ENCODE data around the gene JAML. TPM values are rescaled to one million over a fixed set of nuclear protein-coding genes. Genes with fewer than 3 reads are reported as not detected.

JAML gene
- total RNA-seq, 1 experiment from 2014 or later, result 0.30 TPM

DNA sequence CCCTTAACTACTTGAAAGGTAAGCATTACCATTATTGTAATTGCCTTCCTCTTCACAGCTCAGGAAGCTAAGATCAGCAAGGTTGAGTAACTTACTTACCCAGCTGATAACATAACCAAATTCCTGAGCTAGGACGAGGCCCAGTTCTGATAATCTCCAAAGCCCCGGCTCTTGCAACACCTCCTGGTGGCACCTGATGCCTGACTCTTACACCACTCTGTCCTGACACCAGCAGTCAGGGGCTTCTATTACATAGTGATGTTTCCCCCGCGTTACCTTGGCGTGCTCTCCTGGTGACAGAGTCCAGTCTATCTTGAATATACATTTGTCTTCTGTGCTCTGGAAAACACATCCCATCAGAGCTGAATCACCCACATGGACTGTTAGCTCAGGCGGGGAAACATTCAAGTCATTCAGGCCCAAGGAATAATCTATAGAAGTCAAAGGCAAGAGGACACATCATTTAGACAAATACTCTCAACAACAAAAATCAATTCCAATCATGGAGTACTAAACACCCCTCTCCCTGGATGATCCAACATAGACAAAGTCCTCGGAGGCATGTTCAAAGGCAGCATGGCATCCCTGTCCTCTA, 12.6 kb downstream of the JAML start:
- intact Hi-C loops (cut with micrococcal nuclease), result no loop called here
- TF ChIP-seq CEBPB (IDR thresholded peaks at IDR 0.05; ENCODE audit: low read depth), result no peak
- no peak for TF ChIP-seq POLR2A (IDR thresholded peaks at IDR 0.05; ENCODE audit: borderline replicate concordance, extremely low read depth, insufficient read depth, insufficient read length)
- TF ChIP-seq FOSL1 (IDR thresholded peaks at IDR 0.05; ENCODE audit: low read depth), result no peak
- TF ChIP-seq, protein P1, sequence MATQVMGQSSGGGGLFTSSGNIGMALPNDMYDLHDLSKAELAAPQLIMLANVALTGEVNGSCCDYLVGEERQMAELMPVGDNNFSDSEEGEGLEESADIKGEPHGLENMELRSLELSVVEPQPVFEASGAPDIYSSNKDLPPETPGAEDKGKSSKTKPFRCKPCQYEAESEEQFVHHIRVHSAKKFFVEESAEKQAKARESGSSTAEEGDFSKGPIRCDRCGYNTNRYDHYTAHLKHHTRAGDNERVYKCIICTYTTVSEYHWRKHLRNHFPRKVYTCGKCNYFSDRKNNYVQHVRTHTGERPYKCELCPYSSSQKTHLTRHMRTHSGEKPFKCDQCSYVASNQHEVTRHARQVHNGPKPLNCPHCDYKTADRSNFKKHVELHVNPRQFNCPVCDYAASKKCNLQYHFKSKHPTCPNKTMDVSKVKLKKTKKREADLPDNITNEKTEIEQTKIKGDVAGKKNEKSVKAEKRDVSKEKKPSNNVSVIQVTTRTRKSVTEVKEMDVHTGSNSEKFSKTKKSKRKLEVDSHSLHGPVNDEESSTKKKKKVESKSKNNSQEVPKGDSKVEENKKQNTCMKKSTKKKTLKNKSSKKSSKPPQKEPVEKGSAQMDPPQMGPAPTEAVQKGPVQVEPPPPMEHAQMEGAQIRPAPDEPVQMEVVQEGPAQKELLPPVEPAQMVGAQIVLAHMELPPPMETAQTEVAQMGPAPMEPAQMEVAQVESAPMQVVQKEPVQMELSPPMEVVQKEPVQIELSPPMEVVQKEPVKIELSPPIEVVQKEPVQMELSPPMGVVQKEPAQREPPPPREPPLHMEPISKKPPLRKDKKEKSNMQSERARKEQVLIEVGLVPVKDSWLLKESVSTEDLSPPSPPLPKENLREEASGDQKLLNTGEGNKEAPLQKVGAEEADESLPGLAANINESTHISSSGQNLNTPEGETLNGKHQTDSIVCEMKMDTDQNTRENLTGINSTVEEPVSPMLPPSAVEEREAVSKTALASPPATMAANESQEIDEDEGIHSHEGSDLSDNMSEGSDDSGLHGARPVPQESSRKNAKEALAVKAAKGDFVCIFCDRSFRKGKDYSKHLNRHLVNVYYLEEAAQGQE (IDR thresholded peaks at IDR 0.05; ENCODE audit: low read depth), result no peak
- TF ChIP-seq JUND (IDR thresholded peaks at IDR 0.05), result no peak
- TF ChIP-seq, protein P2, sequence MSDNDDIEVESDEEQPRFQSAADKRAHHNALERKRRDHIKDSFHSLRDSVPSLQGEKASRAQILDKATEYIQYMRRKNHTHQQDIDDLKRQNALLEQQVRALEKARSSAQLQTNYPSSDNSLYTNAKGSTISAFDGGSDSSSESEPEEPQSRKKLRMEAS (IDR thresholded peaks at IDR 0.05), result no peak
- TF ChIP-seq YY1 (IDR thresholded peaks at IDR 0.05; ENCODE audit: extremely low read depth, insufficient replicate concordance, low read depth, low read length), result no peak
- no peak for TF ChIP-seq SRF (IDR thresholded peaks at IDR 0.05; ENCODE audit: low read depth)
- TF ChIP-seq TCF7L2 (IDR thresholded peaks at IDR 0.05; ENCODE audit: borderline replicate concordance, extremely low read depth, insufficient read depth, insufficient read length), result no peak
- no peak for TF ChIP-seq ELF1 (IDR thresholded peaks at IDR 0.05; ENCODE audit: borderline replicate concordance, low read depth)
- TF ChIP-seq, protein P3, sequence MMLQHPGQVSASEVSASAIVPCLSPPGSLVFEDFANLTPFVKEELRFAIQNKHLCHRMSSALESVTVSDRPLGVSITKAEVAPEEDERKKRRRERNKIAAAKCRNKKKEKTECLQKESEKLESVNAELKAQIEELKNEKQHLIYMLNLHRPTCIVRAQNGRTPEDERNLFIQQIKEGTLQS (IDR thresholded peaks at IDR 0.05), result no peak
- no peak for TF ChIP-seq CBX3 (IDR thresholded peaks at IDR 0.05; ENCODE audit: low read depth)
- no peak for TF ChIP-seq ZFX (IDR thresholded peaks at IDR 0.05)
- TF ChIP-seq POLR2AphosphoS5 (IDR thresholded peaks at IDR 0.05; ENCODE audit: low read depth, low read length), result no peak
- no peak for TF ChIP-seq ZNF274 (IDR thresholded peaks at IDR 0.05; ENCODE audit: low read depth, low read length)
- TF ChIP-seq, protein P4, sequence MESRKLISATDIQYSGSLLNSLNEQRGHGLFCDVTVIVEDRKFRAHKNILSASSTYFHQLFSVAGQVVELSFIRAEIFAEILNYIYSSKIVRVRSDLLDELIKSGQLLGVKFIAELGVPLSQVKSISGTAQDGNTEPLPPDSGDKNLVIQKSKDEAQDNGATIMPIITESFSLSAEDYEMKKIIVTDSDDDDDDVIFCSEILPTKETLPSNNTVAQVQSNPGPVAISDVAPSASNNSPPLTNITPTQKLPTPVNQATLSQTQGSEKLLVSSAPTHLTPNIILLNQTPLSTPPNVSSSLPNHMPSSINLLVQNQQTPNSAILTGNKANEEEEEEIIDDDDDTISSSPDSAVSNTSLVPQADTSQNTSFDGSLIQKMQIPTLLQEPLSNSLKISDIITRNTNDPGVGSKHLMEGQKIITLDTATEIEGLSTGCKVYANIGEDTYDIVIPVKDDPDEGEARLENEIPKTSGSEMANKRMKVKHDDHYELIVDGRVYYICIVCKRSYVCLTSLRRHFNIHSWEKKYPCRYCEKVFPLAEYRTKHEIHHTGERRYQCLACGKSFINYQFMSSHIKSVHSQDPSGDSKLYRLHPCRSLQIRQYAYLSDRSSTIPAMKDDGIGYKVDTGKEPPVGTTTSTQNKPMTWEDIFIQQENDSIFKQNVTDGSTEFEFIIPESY (IDR thresholded peaks at IDR 0.05; ENCODE audit: extremely low read depth, insufficient replicate concordance, low read length), result no peak
- no peak for TF ChIP-seq SIN3A (IDR thresholded peaks at IDR 0.05; ENCODE audit: low read depth)
- CTCF ChIA-PET, result interaction anchor here (2.5 kb wide), 1 partner anchor 14 kb away, joined by 10 read pairs; no protein-coding TSS in a partner anchor
- Histone ChIP-seq H3K79me2 (ENCODE audit: insufficient read depth, low read length) (no peaks in the 10 kb centered on the region), H3K27me3 (ENCODE audit: insufficient read depth, low read length) (peaks cover 16% of the 10 kb centered on the region; the same call in 1 of the 2 replicates), H3K4me1 (ENCODE audit: control insufficient read depth in 1 of 2, insufficient read depth in 2 of 2, low read length in 2 of 2) (no peaks in the 10 kb centered on the region), H3K9ac (ENCODE audit: low read length) (no peak overlapping the region), H3K9me2 (ENCODE audit: insufficient read depth) (no peaks in the 10 kb centered on the region), H3K4me2 (ENCODE audit: low read length) (no peak overlapping the region), H3K36me3 (ENCODE audit: control insufficient read depth in 1 of 2, insufficient read depth in 2 of 2, low read length in 2 of 2) (no peaks in the 10 kb centered on the region), H3K4me3 (replicated peaks in 1 of 2; ENCODE audit: low read depth in 1 of 2, low read length in 2 of 2) (no peak overlapping the region), H4K20me1 (ENCODE audit: insufficient read depth) (no peaks in the 10 kb centered on the region), H2AFZ (ENCODE audit: low read depth, low read length, poor library complexity, severe bottlenecking) (no peak overlapping the region), H3K27ac (ENCODE audit: low read depth, low read length) (no peak overlapping the region), H3K9me3 (ENCODE audit: control insufficient read depth in 1 of 2, insufficient read depth in 1 of 2, low read depth in 1 of 2, low read length in 2 of 2) (no peaks in the 10 kb centered on the region)
- BruUV-seq (replicated peaks), result no TSS peak
- no peak for DNase-seq (ENCODE audit: low read depth, low spot score)
- RAD21 ChIA-PET (ENCODE audit: low non-redundant PET in 1 of 2, low total read pairs in 2 of 2, uncharacterized antibody in 2 of 2, unreplicated experiment in 2 of 2), result no interaction called here
- no peak for ATAC-seq
- POLR2A ChIA-PET, result no interaction called here
